Parathyroid adenoma (tissue), 2 donors: ENCODE results near the gene NRXN3.

Experiments
- H2AFZ ChIP-seq: fragments of 300-600 bp; sonication (generic); one replicate; pipeline ENCODE4 v1.7.0; 2017; ENCODE audit warnings: antibody characterized with exemption, mild to moderate bottlenecking
- H3K27ac ChIP-seq: fragments of 300-600 bp; sonication (generic); one replicate; pipeline ENCODE4 v1.7.0; 2017
- H3K27me3 ChIP-seq: fragments of 300-600 bp; sonication (generic); one replicate; pipeline ENCODE4 v1.7.0; 2017; ENCODE audit warnings: low read length; ENCODE audit not compliant: control insufficient read depth, insufficient read depth
- H3K36me3 ChIP-seq: fragments of 300-600 bp; sonication (generic); one replicate; pipeline ENCODE4 v1.7.0; 2017; ENCODE audit warnings: low read length; ENCODE audit not compliant: control insufficient read depth, insufficient read depth
- H3K4me1 ChIP-seq: fragments of 300-600 bp; sonication (generic); one replicate; pipeline ENCODE4 v1.7.0; 2017; ENCODE audit warnings: control low read depth
- H3K4me2 ChIP-seq: fragments of 300-600 bp; sonication (generic); one replicate; pipeline ENCODE4 v1.7.0; 2017; ENCODE audit warnings: low read length
- H3K4me3 ChIP-seq: fragments of 300-600 bp; sonication (generic); one replicate; pipeline ENCODE4 v1.7.0; 2017; ENCODE audit warnings: low read depth, low read length
- H3K79me2 ChIP-seq: fragments of 300-600 bp; sonication (generic); one replicate; pipeline ENCODE4 v1.7.0; 2017; ENCODE audit warnings: control low read depth
- H3K9ac ChIP-seq: fragments of 300-600 bp; sonication (generic); one replicate; pipeline ENCODE4 v1.7.0; 2017; ENCODE audit warnings: mild to moderate bottlenecking
- H3K9me3 ChIP-seq: fragments of 300-600 bp; sonication (generic); one replicate; pipeline ENCODE4 v1.7.0; 2017; ENCODE audit warnings: low read length; ENCODE audit not compliant: control insufficient read depth
- CTCF ChIP-seq: fragments of 300-600 bp; sonication (generic); IDR thresholded peaks from one replicate; pipeline ENCODE4 v1.7.0; 2017; ENCODE audit warnings: antibody characterized with exemption, mild to moderate bottlenecking
- donor health status: primary hyperparathyroidism.

The NRXN3 gene

GRCh38 chr14:79404874-79405511 lies 1234.8 kb downstream of the NRXN3 start:
- Histone ChIP-seq H3K36me3 (no peaks in the 10 kb centered on the region), H3K79me2 (peaks cover 15% of the 10 kb centered on the region), H3K9ac (no peak overlapping the region), H2AFZ (no peak overlapping the region), H3K4me3 (no peak overlapping the region), H3K4me2 (no peak overlapping the region), H3K27me3 (no peaks in the 10 kb centered on the region), H3K27ac (no peak overlapping the region), H3K4me1 (peaks cover 6% of the 10 kb centered on the region), H3K9me3 (no peaks in the 10 kb centered on the region)
- no peak for TF ChIP-seq CTCF

GRCh38 chr14:79405512-79405910 lies 1235.3 kb downstream of the NRXN3 start:
- Histone ChIP-seq H2AFZ (no peak overlapping the region), H3K36me3 (no peaks in the 10 kb centered on the region), H3K9me3 (no peaks in the 10 kb centered on the region), H3K27ac (no peak overlapping the region), H3K4me3 (no peak overlapping the region), H3K9ac (no peak overlapping the region), H3K4me1 (peaks cover 6% of the 10 kb centered on the region), H3K4me2 (no peak overlapping the region), H3K27me3 (no peaks in the 10 kb centered on the region), H3K79me2 (peaks cover 15% of the 10 kb centered on the region)
- no peak for TF ChIP-seq CTCF

- H3K4me2 ChIP-seq: no peak overlapping the region
- no peak overlapping the region for H2AFZ ChIP-seq
- TF ChIP-seq CTCF: no peak
- peaks cover 8% of the 10 kb centered on the region for H3K4me1 ChIP-seq
- no peak overlapping the region for H3K4me3 ChIP-seq
- no peaks in the 10 kb centered on the region for H3K36me3 ChIP-seq
- H3K9me3 ChIP-seq: no peaks in the 10 kb centered on the region
- H3K27ac ChIP-seq: no peak overlapping the region
- H3K9ac ChIP-seq: no peak overlapping the region
- H3K79me2 ChIP-seq: peaks cover 31% of the 10 kb centered on the region
- H3K27me3 ChIP-seq: no peaks in the 10 kb centered on the region
These were observed 1237.4 kb downstream of the NRXN3 start for GRCh38 chr14:79407572-79407971.

GRCh38 chr14:79408696-79409095 lies 1238.5 kb downstream of the NRXN3 start:
- H3K4me1 ChIP-seq: peaks cover 14% of the 10 kb centered on the region
- H3K4me3 ChIP-seq: no peak overlapping the region
- peaks cover 26% of the 10 kb centered on the region for H3K79me2 ChIP-seq
- no peaks in the 10 kb centered on the region for H3K27me3 ChIP-seq
- no peak overlapping the region for H2AFZ ChIP-seq
- H3K9me3 ChIP-seq: no peaks in the 10 kb centered on the region
- no peak for TF ChIP-seq CTCF
- no peak overlapping the region for H3K4me2 ChIP-seq
- no peak overlapping the region for H3K27ac ChIP-seq
- H3K9ac ChIP-seq: no peak overlapping the region
- H3K36me3 ChIP-seq: no peaks in the 10 kb centered on the region
